DMS153 treated with DMSO at 0.1 percent for 48 hours (cell line): ENCODE data around the gene SLC25A26.

Experiments
- DNase-seq: peaks from one replicate; lab custom pipeline; 2025; ENCODE audit not compliant: unreplicated experiment; lab: John Stamatoyannopoulos, UW

Gene SLC25A26

GRCh38 chr3:66427951-66428474 is 207.2 kb downstream of the SLC25A26 start:
- DNase-seq, result no peak
